ENCODE results near the gene DAB2IP. TPM values are rescaled to one million over a fixed set of nuclear protein-coding genes. Genes with fewer than 3 reads are reported as not detected.

The DAB2IP gene
- total RNA-seq, 2 experiments from 2014 or later: 0.06 TPM; not detected in 1

GRCh38 chr9:121797081-121797480 is 145.6 kb downstream of the DAB2IP start:
- H3K4me3 Mint-ChIP-seq: no peak overlapping the region
- intact Hi-C loops (cut with DNase I, micrococcal nuclease): no loop called here
- no peak overlapping the region for H3K27ac Mint-ChIP-seq
- peaks cover 7% of the 10 kb centered on the region for H3K27me3 Mint-ChIP-seq
- H3K36me3 Mint-ChIP-seq (ENCODE audit: low read depth): no peaks in the 10 kb centered on the region
- no peaks in the 10 kb centered on the region for H3K4me1 Mint-ChIP-seq (ENCODE audit: low read depth)
- CTCF ChIA-PET: no interaction called here
- no peaks in the 10 kb centered on the region for H3K36me3 ChIP-seq (ENCODE audit: insufficient read depth, low read length)
- H3K9me3 Mint-ChIP-seq: no peaks in the 10 kb centered on the region
- no peak overlapping the region for H3K27ac ChIP-seq (ENCODE audit: low read depth in 1 of 2, low read length in 2 of 2)
- no peaks in the 10 kb centered on the region for H3K9me3 ChIP-seq (ENCODE audit: control insufficient read depth in 1 of 2, insufficient read depth in 1 of 2, low read length in 2 of 2)
- POLR2A ChIA-PET: no interaction called here
- no peaks in the 10 kb centered on the region for H3K27me3 ChIP-seq (ENCODE audit: control insufficient read depth in 1 of 2, insufficient read depth in 2 of 2, low read length in 2 of 2)
- no peak for TF ChIP-seq CTCF (IDR thresholded peaks at IDR 0.05)
- H3K4me1 ChIP-seq (ENCODE audit: insufficient read depth, low read length): no peaks in the 10 kb centered on the region
- ATAC-seq (ENCODE audit: poor library complexity) (no peak), DNase-seq (no peak)
- H3K4me3 ChIP-seq (ENCODE audit: low read length): no peak overlapping the region

- ATAC-seq (ENCODE audit: poor library complexity) (no peak), DNase-seq (no peak)
- no peak overlapping the region for H3K4me3 ChIP-seq (ENCODE audit: low read length)
- H3K27ac ChIP-seq (ENCODE audit: low read depth in 1 of 2, low read length in 2 of 2): no peak overlapping the region
- H3K9me3 Mint-ChIP-seq: no peaks in the 10 kb centered on the region
- no peaks in the 10 kb centered on the region for H3K4me1 ChIP-seq (ENCODE audit: insufficient read depth, low read length)
- POLR2A ChIA-PET: no interaction called here
- H3K27ac Mint-ChIP-seq: no peak overlapping the region
- no peak for TF ChIP-seq CTCF (IDR thresholded peaks at IDR 0.05)
- H3K27me3 Mint-ChIP-seq: peaks cover 7% of the 10 kb centered on the region
- no peaks in the 10 kb centered on the region for H3K9me3 ChIP-seq (ENCODE audit: control insufficient read depth in 1 of 2, insufficient read depth in 1 of 2, low read length in 2 of 2)
- CTCF ChIA-PET: no interaction called here
- no peaks in the 10 kb centered on the region for H3K36me3 ChIP-seq (ENCODE audit: insufficient read depth, low read length)
- H3K36me3 Mint-ChIP-seq (ENCODE audit: low read depth): no peaks in the 10 kb centered on the region
- H3K4me1 Mint-ChIP-seq (ENCODE audit: low read depth): no peaks in the 10 kb centered on the region
- intact Hi-C loops (cut with DNase I, micrococcal nuclease): no loop called here
- peaks cover 0 to 5% of the 10 kb centered on the region in 2 experiments for H3K27me3 ChIP-seq (ENCODE audit: control insufficient read depth in 1 of 2, insufficient read depth in 2 of 2, low read length in 2 of 2)
- no peak overlapping the region for H3K4me3 Mint-ChIP-seq
Measured at GRCh38 chr9:121798941-121799340, 147.5 kb downstream of the DAB2IP start.

DNA sequence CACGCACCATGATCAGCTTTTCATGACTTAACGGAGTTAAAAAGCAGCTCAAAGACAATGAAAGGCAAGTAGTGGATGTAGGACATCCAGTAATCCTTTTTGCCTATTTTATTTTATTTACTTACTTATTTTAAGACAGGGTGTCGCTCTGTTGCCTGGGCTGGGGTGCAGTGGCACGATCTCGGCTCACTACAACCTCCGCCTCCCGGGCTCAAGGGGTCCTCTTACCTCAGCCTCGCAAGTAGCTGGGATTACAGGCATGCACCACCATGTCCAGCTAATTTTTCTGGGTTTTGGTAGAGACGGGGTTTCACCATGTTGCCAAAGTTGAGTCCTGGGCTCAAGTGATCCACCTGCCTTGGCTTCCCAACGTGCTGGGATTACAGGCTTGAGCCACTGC is 148.9 kb downstream of the DAB2IP start:
- Histone ChIP-seq H3K9me3 (ENCODE audit: control insufficient read depth in 1 of 2, insufficient read depth in 1 of 2, low read length in 2 of 2) (no peaks in the 10 kb centered on the region), H3K27me3 (ENCODE audit: control insufficient read depth in 1 of 2, insufficient read depth in 2 of 2, low read length in 2 of 2) (peaks cover 0 to 5% of the 10 kb centered on the region in 2 experiments), H3K4me1 (ENCODE audit: insufficient read depth, low read length) (no peaks in the 10 kb centered on the region), H3K36me3 (ENCODE audit: insufficient read depth, low read length) (no peaks in the 10 kb centered on the region), H3K27ac (ENCODE audit: low read depth in 1 of 2, low read length in 2 of 2) (no peak overlapping the region), H3K4me3 (ENCODE audit: low read length) (no peak overlapping the region)
- H3K27me3 Mint-ChIP-seq: peaks cover 7% of the 10 kb centered on the region
- TF ChIP-seq CTCF (IDR thresholded peaks at IDR 0.05): no peak
- intact Hi-C loops (cut with DNase I, micrococcal nuclease): no loop called here
- DNase-seq (no peak), ATAC-seq (ENCODE audit: poor library complexity) (no peak)
- POLR2A ChIA-PET: no interaction called here
- no peaks in the 10 kb centered on the region for H3K4me1 Mint-ChIP-seq (ENCODE audit: low read depth)
- H3K36me3 Mint-ChIP-seq (ENCODE audit: low read depth): no peaks in the 10 kb centered on the region
- H3K4me3 Mint-ChIP-seq: no peak overlapping the region
- H3K9me3 Mint-ChIP-seq: peaks cover 11% of the 10 kb centered on the region
- CTCF ChIA-PET: no interaction called here
- H3K27ac Mint-ChIP-seq: no peak overlapping the region

Measured in CD4-positive, alpha-beta T cell (primary cell).